ES-I3 (cell line): ENCODE results near the gene ISYNA1.

Experiments used
- H3K36me3 ChIP-seq: 2 replicates; pipeline ENCODE4 v1.6.1; 2013; ENCODE audit warnings: mild to moderate bottlenecking, low read length, control low read depth, moderate library complexity; ENCODE audit not compliant: insufficient read depth
- H3K4me1 ChIP-seq: 2 replicates; pipeline ENCODE4 v1.6.1; 2013; ENCODE audit warnings: mild to moderate bottlenecking, control low read depth, low read length; ENCODE audit not compliant: insufficient read depth
- H3K9ac ChIP-seq: 2 replicates; pipeline ENCODE4 v1.6.1; 2013; ENCODE audit warnings: low read depth, mild to moderate bottlenecking, low read length, moderate library complexity
- H3K9me3 ChIP-seq: 2 replicates; pipeline ENCODE4 v1.6.1; 2013; ENCODE audit warnings: mild to moderate bottlenecking, low read length, moderate library complexity; ENCODE audit not compliant: control insufficient read depth, insufficient read depth

Gene ISYNA1

GRCh38 chr19:18426416-18426767 is 11.5 kb downstream of the ISYNA1 start:
- peaks cover 15% of the 10 kb centered on the region; the same call in 1 of the 2 replicates for H3K4me1 ChIP-seq
- no peaks in the 10 kb centered on the region for H3K36me3 ChIP-seq
- no peak overlapping the region for H3K9ac ChIP-seq
- no peaks in the 10 kb centered on the region for H3K9me3 ChIP-seq

- H3K4me1 ChIP-seq = peaks cover 13% of the 10 kb centered on the region; the same call in 1 of the 2 replicates
- no peak overlapping the region for H3K9ac ChIP-seq
- H3K36me3 ChIP-seq = no peaks in the 10 kb centered on the region
- no peaks in the 10 kb centered on the region for H3K9me3 ChIP-seq
Observed at GRCh38 chr19:18425515-18426415, 12.2 kb downstream of the ISYNA1 start.

- Histone ChIP-seq H3K36me3 (no peaks in the 10 kb centered on the region), H3K4me1 (peaks cover 6% of the 10 kb centered on the region; the same call in 1 of the 2 replicates), H3K9me3 (no peaks in the 10 kb centered on the region), H3K9ac (no peak overlapping the region)
Observed at GRCh38 chr19:18424890-18425514, 12.9 kb downstream of the ISYNA1 start.

- peaks cover 6% of the 10 kb centered on the region; the same call in 1 of the 2 replicates for H3K4me1 ChIP-seq
- H3K36me3 ChIP-seq = no peaks in the 10 kb centered on the region
- H3K9ac ChIP-seq = no peak overlapping the region
- no peaks in the 10 kb centered on the region for H3K9me3 ChIP-seq
Observed at GRCh38 chr19:18424122-18424889, 13.6 kb downstream of the ISYNA1 start.

GRCh38 chr19:18423258-18424020 is 14.5 kb downstream of the ISYNA1 start:
- Histone ChIP-seq H3K4me1 (peaks cover 6% of the 10 kb centered on the region; the same call in 1 of the 2 replicates), H3K9me3 (no peaks in the 10 kb centered on the region), H3K9ac (no peak overlapping the region), H3K36me3 (no peaks in the 10 kb centered on the region)

- no peaks in the 10 kb centered on the region for H3K9me3 ChIP-seq
- peaks cover 12% of the 10 kb centered on the region; the same call in 1 of the 2 replicates for H3K4me1 ChIP-seq
- no peaks in the 10 kb centered on the region for H3K36me3 ChIP-seq
- H3K9ac ChIP-seq = no peak overlapping the region
Observed at GRCh38 chr19:18422530-18423191, 15.3 kb downstream of the ISYNA1 start.

GRCh38 chr19:18421371-18421959 is 16.5 kb downstream of the ISYNA1 start:
- no peaks in the 10 kb centered on the region for H3K9me3 ChIP-seq
- no peak overlapping the region for H3K9ac ChIP-seq
- H3K4me1 ChIP-seq = peaks cover 12% of the 10 kb centered on the region; the same call in 1 of the 2 replicates
- H3K36me3 ChIP-seq = no peaks in the 10 kb centered on the region

GRCh38 chr19:18420930-18421329 is 17.0 kb downstream of the ISYNA1 start:
- H3K36me3 ChIP-seq = no peaks in the 10 kb centered on the region
- H3K9me3 ChIP-seq = no peaks in the 10 kb centered on the region
- H3K9ac ChIP-seq = no peak overlapping the region
- peaks cover 16% of the 10 kb centered on the region; the same call in 1 of the 2 replicates for H3K4me1 ChIP-seq

- Histone ChIP-seq H3K9me3 (no peaks in the 10 kb centered on the region), H3K36me3 (no peaks in the 10 kb centered on the region), H3K4me1 (peaks cover 19% of the 10 kb centered on the region), H3K9ac (peak overlapping the region; percentile 32)
Observed at GRCh38 chr19:18419699-18420460, 18.1 kb downstream of the ISYNA1 start.

- Histone ChIP-seq H3K9me3 (no peaks in the 10 kb centered on the region), H3K36me3 (no peaks in the 10 kb centered on the region), H3K9ac (peak within 1 kb of the TSS; percentile 70), H3K4me1 (peaks cover 25% of the 10 kb centered on the region)
Observed at GRCh38 chr19:18419195-18419698, 18.7 kb downstream of the ISYNA1 start, which contains the start of gene SSBP4. Gene SSBP4 (plus strand): TSS chr19:18419398. CDS start chr19:18419649, 251 bp downstream.

- H3K9me3 ChIP-seq = no peaks in the 10 kb centered on the region
- H3K9ac ChIP-seq = peak overlapping the region; percentile 70; the same call in 1 of the 2 replicates
- H3K36me3 ChIP-seq = no peaks in the 10 kb centered on the region
- peaks cover 25% of the 10 kb centered on the region for H3K4me1 ChIP-seq
Observed at GRCh38 chr19:18418483-18419194, 19.3 kb downstream of the ISYNA1 start.

GRCh38 chr19:18418029-18418482 is 19.9 kb downstream of the ISYNA1 start:
- Histone ChIP-seq H3K9me3 (no peaks in the 10 kb centered on the region), H3K36me3 (no peaks in the 10 kb centered on the region), H3K9ac (peak overlapping the region; percentile 70; the same call in 1 of the 2 replicates), H3K4me1 (peaks cover 25% of the 10 kb centered on the region)
